GM19240 (cell line): ENCODE measurements around the gene PANX3.
"Not testable (repeated sequence)": the region's sequence is repeated elsewhere in the genome, so short reads cannot be mapped to it uniquely, and the experiment has no call there.

Source experiments
- DNase-seq: peaks from one replicate; pipeline ENCODE4 v3.0.0; 2011; ENCODE audit warnings: low spot score; ENCODE audit not compliant: insufficient read length

PANX3 gene, protein sequence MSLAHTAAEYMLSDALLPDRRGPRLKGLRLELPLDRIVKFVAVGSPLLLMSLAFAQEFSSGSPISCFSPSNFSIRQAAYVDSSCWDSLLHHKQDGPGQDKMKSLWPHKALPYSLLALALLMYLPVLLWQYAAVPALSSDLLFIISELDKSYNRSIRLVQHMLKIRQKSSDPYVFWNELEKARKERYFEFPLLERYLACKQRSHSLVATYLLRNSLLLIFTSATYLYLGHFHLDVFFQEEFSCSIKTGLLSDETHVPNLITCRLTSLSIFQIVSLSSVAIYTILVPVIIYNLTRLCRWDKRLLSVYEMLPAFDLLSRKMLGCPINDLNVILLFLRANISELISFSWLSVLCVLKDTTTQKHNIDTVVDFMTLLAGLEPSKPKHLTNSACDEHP

GRCh38 chr11:124611064-124611463, at the start of gene PANX3:
PANX3 (plus strand) TSS chr11:124611428; CDS start chr11:124611557, 129 bp downstream.
- DNase-seq, result no peak

GRCh38 chr11:124569697-124570096, 41.5 kb upstream of the PANX3 start, which contains the start of gene OR8A1:
OR8A1 (plus strand) TSS chr11:124569997; CDS start chr11:124570120, 123 bp downstream.
- no peak for DNase-seq

- DNase-seq, result no peak
Measured at GRCh38 chr11:124570160-124570559, 41.1 kb upstream of the PANX3 start.

- DNase-seq, result no peak
Measured at GRCh38 chr11:124577716-124578427, 33.4 kb upstream of the PANX3 start.

- no peak for DNase-seq
Measured at GRCh38 chr11:124578761-124579160, 32.5 kb upstream of the PANX3 start.

GRCh38 chr11:124581817-124582216, 29.4 kb upstream of the PANX3 start:
- no peak for DNase-seq

- DNase-seq, result no peak
Measured at GRCh38 chr11:124582565-124582964, 28.7 kb upstream of the PANX3 start.

DNA sequence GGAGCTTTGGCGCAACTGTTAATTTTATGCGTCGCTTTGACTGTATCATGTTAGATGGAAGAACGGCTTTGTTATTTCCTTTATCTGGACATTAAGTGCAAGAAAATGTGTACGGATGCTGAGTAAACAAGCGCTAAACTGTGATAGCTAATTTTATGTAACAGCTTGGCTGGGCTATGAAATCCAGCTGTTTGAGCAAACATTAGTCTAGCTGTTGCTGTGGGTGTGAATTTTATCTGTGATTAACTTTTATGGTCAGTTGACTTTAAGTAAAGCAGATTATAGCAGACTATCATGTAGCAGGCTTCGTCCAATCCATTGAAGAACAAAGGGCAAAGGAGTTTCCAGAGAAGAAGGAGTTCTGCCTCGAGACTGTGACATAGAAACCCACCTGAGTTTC, 27.4 kb upstream of the PANX3 start:
- no peak for DNase-seq

DNA sequence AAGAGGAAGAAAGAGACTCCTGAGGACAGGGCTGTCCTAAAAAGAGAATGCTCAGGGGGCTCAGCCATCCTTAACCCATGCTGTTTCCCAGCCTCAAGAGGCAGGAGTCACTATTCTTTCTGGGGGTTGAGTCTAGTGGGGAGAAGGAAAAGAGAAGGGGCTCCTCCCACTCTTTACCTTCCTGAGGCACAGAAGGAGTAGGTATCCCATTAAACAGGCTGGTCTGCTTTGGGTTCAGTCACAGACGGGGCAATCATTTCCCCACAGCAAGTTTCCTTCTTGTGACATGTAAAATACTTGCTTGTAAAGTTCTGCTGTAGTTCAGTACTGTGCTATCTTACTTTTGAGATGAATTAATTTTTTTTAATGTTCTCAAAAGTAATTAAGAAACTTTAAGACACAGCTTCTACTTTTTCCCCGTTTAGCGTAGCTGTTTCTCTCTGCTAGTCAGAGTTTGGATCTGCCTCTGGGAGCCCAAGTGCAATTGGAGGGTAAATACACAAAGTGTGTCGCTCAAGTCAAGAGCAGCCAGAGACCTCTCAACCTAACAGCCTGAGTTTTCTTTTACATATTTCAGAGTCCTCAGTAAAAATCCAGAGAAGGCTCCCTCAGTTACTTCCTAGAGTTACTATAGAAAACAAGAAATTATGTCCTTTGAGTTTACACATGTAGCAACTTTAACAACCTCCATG, 26.4 kb upstream of the PANX3 start:
- no peak for DNase-seq

- no peak for DNase-seq
Measured at GRCh38 chr11:124586238-124586860, 24.9 kb upstream of the PANX3 start.

DNA sequence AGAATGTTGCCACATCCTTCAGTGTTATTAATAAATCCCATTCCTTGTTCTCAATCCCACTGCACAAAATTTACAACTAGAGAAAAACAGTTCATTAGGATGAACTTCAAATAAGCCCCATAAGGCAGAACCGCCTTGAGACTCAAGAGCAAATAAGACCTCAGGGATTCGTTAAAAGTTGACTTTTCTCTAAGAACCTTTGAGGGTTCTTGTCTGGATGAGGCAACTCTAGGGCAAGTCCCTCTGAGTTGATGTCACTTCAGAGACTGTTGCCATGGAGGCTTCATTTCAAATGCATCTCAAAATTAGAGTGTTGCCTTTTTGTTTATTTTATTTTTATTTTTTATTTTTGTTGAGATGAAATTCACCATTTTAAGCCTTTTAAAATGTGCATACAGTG, 19.8 kb upstream of the PANX3 start:
- no peak for DNase-seq

GRCh38 chr11:124592627-124593026, 18.6 kb upstream of the PANX3 start:
- no peak for DNase-seq

DNA sequence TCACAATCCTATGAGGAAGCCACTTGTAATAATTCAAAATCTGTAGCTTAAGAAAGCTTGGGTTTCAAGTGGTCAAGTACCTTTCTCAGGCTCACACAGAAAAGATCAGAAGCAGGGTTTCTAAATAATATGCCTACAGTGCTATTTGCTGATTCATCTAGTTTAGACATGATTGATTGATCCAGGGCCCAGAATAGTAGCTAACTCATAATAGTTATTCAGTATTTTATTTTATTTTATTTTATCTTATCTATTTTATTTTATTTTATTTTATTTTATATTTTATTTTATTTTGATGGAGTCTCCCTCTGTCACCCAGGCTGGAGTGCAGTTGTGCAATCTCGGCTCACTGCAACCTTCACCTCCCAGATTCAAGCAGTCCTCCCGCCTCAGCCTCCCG, 15.9 kb upstream of the PANX3 start:
- DNase-seq, result no peak

DNA sequence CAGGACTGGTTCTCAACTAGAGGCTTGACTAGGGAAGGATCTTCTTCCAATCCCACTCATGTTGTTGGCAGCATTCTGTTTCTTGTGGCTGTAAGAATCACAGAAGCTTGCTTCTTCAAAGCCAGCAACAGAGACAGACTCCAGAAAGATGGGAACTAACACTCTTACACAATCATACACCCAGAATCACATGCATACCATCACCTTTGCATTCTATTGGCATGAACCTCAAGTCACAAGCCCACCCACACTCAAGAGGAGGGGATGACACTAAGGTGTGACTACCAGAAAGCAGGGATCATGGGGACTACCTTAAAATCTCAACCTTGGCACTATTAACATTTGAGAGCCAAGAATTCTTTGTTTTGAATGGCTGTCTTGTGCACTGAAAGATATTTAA, 13.6 kb upstream of the PANX3 start:
- DNase-seq, result no peak

- DNase-seq, result no peak
Measured at GRCh38 chr11:124600621-124601320, 10.5 kb upstream of the PANX3 start.

- no peak for DNase-seq
Measured at GRCh38 chr11:124602193-124602592, 9.0 kb upstream of the PANX3 start.

- DNase-seq, result not testable (repeated sequence)
Measured at GRCh38 chr11:124602723-124603122, 8.5 kb upstream of the PANX3 start.

GRCh38 chr11:124605719-124606118, 5.5 kb upstream of the PANX3 start:
- no peak for DNase-seq

GRCh38 chr11:124608147-124608546, 3.1 kb upstream of the PANX3 start:
- no peak for DNase-seq

DNA sequence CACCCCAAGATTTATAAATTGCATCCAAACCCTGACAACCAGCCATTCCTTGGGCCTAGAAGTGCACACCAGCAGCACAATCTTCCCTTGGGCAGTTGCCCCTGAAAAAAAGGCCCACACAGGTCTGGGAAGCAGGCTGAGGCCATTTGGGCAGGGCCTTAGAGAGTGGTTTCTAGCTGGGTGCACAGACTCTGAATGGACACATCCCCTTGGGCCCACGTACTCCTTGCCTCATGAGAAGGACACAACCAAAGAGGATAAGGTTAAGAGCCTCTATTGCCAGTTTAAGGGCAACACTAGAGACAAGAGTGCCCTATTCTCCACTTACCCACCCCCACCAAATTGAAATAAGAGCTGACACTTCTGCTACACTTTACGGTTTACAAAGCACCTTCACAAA, 933 bp upstream of the PANX3 start:
- DNase-seq, result no peak

- DNase-seq, result no peak
Measured at GRCh38 chr11:124612045-124612444, 817 bp downstream of the PANX3 start.
